ENCODE data around the gene FAM200C.

- TF ChIP-seq CTCF (IDR thresholded peaks at IDR 0.05 in 8 of 11, conservative IDR thresholded peaks at IDR 0.05 in 3 of 11): no peak
- no peak for TF ChIP-seq POLR2AphosphoS5 (IDR thresholded peaks at IDR 0.05)
Observed at GRCh38 chr5:160420331-160420610, 20.4 kb upstream of the FAM200C start.

All from spleen (tissue), 7 donors.